GM23338 (cell line): ENCODE measurements around the gene SLIT2. TPM values are rescaled to one million over a fixed set of nuclear protein-coding genes. Genes with fewer than 3 reads are reported as not detected.

Experiments used
- ATAC-seq: fragments of 200-7000 bp; cut with Tn5 transposase; 3 replicates; pipeline ENCODE4 v1.9.1; 2020
- DNase-seq: peaks from one replicate; pipeline ENCODE4 v3.0.0-alpha.2; 2015; ENCODE audit warnings: low spot score
- H2AFZ ChIP-seq: fragments of 200-600 bp; sonication (generic); 2 replicates; pipeline ENCODE4 v1.8.0; 2016; ENCODE audit warnings: antibody characterized with exemption, mild to moderate bottlenecking, moderate library complexity
- H3F3A ChIP-seq: fragments of 200-600 bp; sonication (generic); replicated peaks from 2 replicates; pipeline ENCODE4 v1.8.0; 2017; ENCODE audit warnings: antibody characterized with exemption, mixed run types, low read depth
- H3K27ac ChIP-seq: fragments of 200-600 bp; sonication (generic); 2 replicates; pipeline ENCODE4 v1.6.1; 2016; ENCODE audit warnings: low read depth
- H3K27me3 ChIP-seq: fragments of 200-600 bp; sonication (generic); 2 replicates; pipeline ENCODE4 v1.8.0; 2016; ENCODE audit warnings: mild to moderate bottlenecking, mixed run types, moderate library complexity; ENCODE audit not compliant: insufficient read depth
- H3K36me3 ChIP-seq: fragments of 200-600 bp; sonication (generic); 2 replicates; pipeline ENCODE4 v1.8.0; 2016; ENCODE audit warnings: mild to moderate bottlenecking; ENCODE audit not compliant: insufficient read depth
- H3K4me1 ChIP-seq: fragments of 200-600 bp; sonication (generic); 2 replicates; pipeline ENCODE4 v1.8.0; 2016; ENCODE audit warnings: mild to moderate bottlenecking, moderate library complexity; ENCODE audit not compliant: insufficient read depth
- H3K4me2 ChIP-seq: fragments of 200-600 bp; sonication (generic); 2 replicates; pipeline ENCODE4 v1.7.1; 2017; ENCODE audit warnings: mixed run types
- H3K4me3 ChIP-seq: fragments of 200-600 bp; sonication (generic); 2 replicates; pipeline ENCODE4 v1.6.1; 2016; ENCODE audit warnings: mixed run types
- H3K79me2 ChIP-seq: fragments of 200-600 bp; sonication (generic); replicated peaks from 2 replicates; pipeline ENCODE4 v1.8.0; 2017; ENCODE audit warnings: mild to moderate bottlenecking; ENCODE audit not compliant: insufficient read depth
- H3K9me2 ChIP-seq: fragments of 200-600 bp; sonication (generic); 2 replicates; pipeline ENCODE4 v1.8.0; 2017; ENCODE audit not compliant: insufficient read depth
- H4K20me1 ChIP-seq: fragments of 200-600 bp; sonication (generic); replicated peaks from 2 replicates; pipeline ENCODE4 v1.8.0; 2017; ENCODE audit warnings: mild to moderate bottlenecking; ENCODE audit not compliant: insufficient read depth
- H3K27ac Mint-ChIP-seq: 2 replicates; pipeline ENCODE4 v1.8.0; 2020; ENCODE audit warnings: inconsistent platforms, mild to moderate bottlenecking, moderate library complexity, mixed read lengths
- H3K27me3 Mint-ChIP-seq: 3 replicates; pipeline ENCODE4 v1.8.0; 2022; ENCODE audit warnings: low read depth, mild to moderate bottlenecking, moderate library complexity, mixed read lengths, inconsistent platforms; ENCODE audit not compliant: insufficient read depth, poor library complexity
- H3K36me3 Mint-ChIP-seq: 3 replicates; pipeline ENCODE4 v1.8.0; 2021; ENCODE audit warnings: low read depth, mild to moderate bottlenecking, inconsistent platforms, moderate library complexity, mixed read lengths
- H3K4me1 Mint-ChIP-seq: 3 replicates; pipeline ENCODE4 v1.8.0; 2020; ENCODE audit warnings: mild to moderate bottlenecking, inconsistent platforms, mixed read lengths
- H3K4me3 Mint-ChIP-seq: 3 replicates; pipeline ENCODE4 v1.8.0; 2021; ENCODE audit warnings: moderate library complexity, mild to moderate bottlenecking, inconsistent platforms, mixed read lengths
- H3K9me3 Mint-ChIP-seq: 3 replicates; pipeline ENCODE4 v1.8.0; 2020; ENCODE audit warnings: moderate library complexity, mild to moderate bottlenecking, inconsistent platforms, mixed read lengths
- CTCF ChIP-seq, 2 experiments: fragments of 200-600 bp in 1 of 2; sonication (generic) in 1 of 2; conservative IDR thresholded peaks; 2 replicates each; pipeline versions ENCODE4 v1.5.1 to v1.6.1; 2016 to 2017; ENCODE audit warnings: antibody characterized with exemption in 2 of 2, low read depth in 2 of 2, mild to moderate bottlenecking in 2 of 2, moderate library complexity in 1 of 2
- EZH2 ChIP-seq: fragments of 200-600 bp; sonication (generic); IDR thresholded peaks from one replicate; pipeline ENCODE4 v1.8.0; 2017; ENCODE audit warnings: antibody characterized with exemption, mild to moderate bottlenecking, low read depth; ENCODE audit not compliant: unreplicated experiment
- JUNB ChIP-seq: IDR thresholded peaks from one replicate; pipeline ENCODE4 v1.6.1; 2016; ENCODE audit warnings: antibody characterized with exemption; ENCODE audit not compliant: unreplicated experiment
- NANOG ChIP-seq: IDR thresholded peaks from 2 replicates; pipeline ENCODE4 v1.6.1; 2016; ENCODE audit warnings: antibody characterized with exemption, borderline replicate concordance
- POLR2AphosphoS5 ChIP-seq: IDR thresholded peaks from 2 replicates; pipeline ENCODE4 v1.6.1; 2016; ENCODE audit warnings: antibody characterized with exemption, low read depth
- REST ChIP-seq: IDR thresholded peaks from one replicate; pipeline ENCODE4 v1.6.1; 2018; ENCODE audit warnings: antibody characterized with exemption; ENCODE audit not compliant: unreplicated experiment
- STAT1 ChIP-seq: IDR thresholded peaks from one replicate; pipeline ENCODE4 v1.6.1; 2016; ENCODE audit warnings: antibody characterized with exemption; ENCODE audit not compliant: unreplicated experiment
- ZNF114 ChIP-seq: fragments of 250-450 bp; sonication (Bioruptor Pico); IDR thresholded peaks from 2 replicates; pipeline ENCODE4 v1.5.0; 2020; ENCODE audit warnings: mild to moderate bottlenecking, moderate library complexity
- ZNF331 ChIP-seq: fragments of 250-450 bp; sonication (Bioruptor Pico); IDR thresholded peaks from 2 replicates; pipeline ENCODE4 v1.5.0; 2020; ENCODE audit warnings: low read depth, mild to moderate bottlenecking, moderate library complexity
- ZNF462 ChIP-seq: fragments of 250-450 bp; sonication (Bioruptor Pico); IDR thresholded peaks from 2 replicates; pipeline ENCODE4 v1.5.0; 2020; ENCODE audit warnings: mild to moderate bottlenecking, moderate library complexity
- polyA plus RNA-seq: library from polyadenylated mRNA; unstranded; fragments of >200 nt; fragmentation: Nextera tagmentation; extraction: Ambion mirVana; gene quantifications from 2 replicates; pipeline ENCODE4 v1.2.1, GENCODE V29; 2016
- total RNA-seq: library from RNA; depleted of rRNA; stranded (reverse); fragments of >200 nt; shearing (Covaris generic); gene quantifications from 2 replicates; pipeline ENCODE4 v1.2.3, GENCODE V29; 2014

The SLIT2 gene
- total and polyA plus RNA-seq, 2 experiments from 2014 or later = 5.2 to 5.6 TPM

- Histone ChIP-seq H3K4me1 (peaks cover 30% of the 10 kb centered on the region), H3K27ac (no peak overlapping the region), H3K4me3 (no peak overlapping the region), H3K9me2 (no peaks in the 10 kb centered on the region), H3F3A (no peaks in the 10 kb centered on the region), H3K4me2 (no peak overlapping the region), H3K79me2 (no peaks in the 10 kb centered on the region), H3K27me3 (no peaks in the 10 kb centered on the region), H2AFZ (no peak overlapping the region), H4K20me1 (no peaks in the 10 kb centered on the region), H3K36me3 (no peaks in the 10 kb centered on the region)
- Mint-ChIP-seq H3K36me3 (no peaks in the 10 kb centered on the region), H3K9me3 (no peaks in the 10 kb centered on the region), H3K27ac (no peak overlapping the region), H3K4me1 (peaks cover 44% of the 10 kb centered on the region), H3K4me3 (no peak overlapping the region), H3K27me3 (no peaks in the 10 kb centered on the region)
- TF ChIP-seq EZH2 (no peak), ZNF331 (CRISPR knock-in tag) (no peak), REST (no peak), ZNF114 (CRISPR knock-in tag) (no peak), POLR2AphosphoS5 (no peak), JUNB (no peak), STAT1 (no peak), CTCF (conservative IDR thresholded peaks at IDR 0.05; ENCODE audit: low read depth in 2 of 2) (no peak), ZNF462 (CRISPR knock-in tag) (no peak), NANOG (no peak)
- DNase-seq = no peak
- ATAC-seq = no peak
Observed at GRCh38 chr4:20279381-20279780, 27.7 kb downstream of the SLIT2 start.
